Activated T-cell treated with anti-CD3 and anti-CD28 coated beads, Interleukin-2, amount 50 U/mL, for 4 hours (primary cell): ENCODE results near the gene SNED1. TPM values are rescaled to one million over a fixed set of nuclear protein-coding genes. Genes with fewer than 3 reads are reported as not detected.

Experiments
- ATAC-seq, 2 donors: fragments of 200-7000 bp; cut with Tn5 transposase; one replicate each; pipeline ENCODE4 v1.10.0; 2021
- DNase-seq: peaks from one replicate; pipeline ENCODE4 v3.0.0-alpha.2; 2020
- H3K27me3 Mint-ChIP-seq: one replicate; pipeline ENCODE4 v1.8.0; 2021; ENCODE audit warnings: low read depth, mixed read lengths
- H3K36me3 Mint-ChIP-seq: one replicate; pipeline ENCODE4 v1.8.0; 2022; ENCODE audit warnings: mixed read lengths; ENCODE audit not compliant: insufficient read depth
- H3K4me1 Mint-ChIP-seq: one replicate; pipeline ENCODE4 v1.8.0; 2021; ENCODE audit warnings: low read depth, mixed read lengths
- H3K4me3 Mint-ChIP-seq: one replicate; pipeline ENCODE4 v1.8.0; 2021; ENCODE audit warnings: mild to moderate bottlenecking, moderate library complexity, mixed read lengths
- H3K9me3 Mint-ChIP-seq: one replicate; pipeline ENCODE4 v1.8.0; 2021; ENCODE audit warnings: mixed read lengths
- total RNA-seq, 3 donors: library from RNA; stranded (reverse); gene quantifications; one replicate each; pipeline ENCODE4 v1.2.1, GENCODE V29; 2021

SNED1 gene
- total RNA-seq, 3 donors from 2014 or later, result 0.53 to 2.1 (median 1.3) TPM

DNA sequence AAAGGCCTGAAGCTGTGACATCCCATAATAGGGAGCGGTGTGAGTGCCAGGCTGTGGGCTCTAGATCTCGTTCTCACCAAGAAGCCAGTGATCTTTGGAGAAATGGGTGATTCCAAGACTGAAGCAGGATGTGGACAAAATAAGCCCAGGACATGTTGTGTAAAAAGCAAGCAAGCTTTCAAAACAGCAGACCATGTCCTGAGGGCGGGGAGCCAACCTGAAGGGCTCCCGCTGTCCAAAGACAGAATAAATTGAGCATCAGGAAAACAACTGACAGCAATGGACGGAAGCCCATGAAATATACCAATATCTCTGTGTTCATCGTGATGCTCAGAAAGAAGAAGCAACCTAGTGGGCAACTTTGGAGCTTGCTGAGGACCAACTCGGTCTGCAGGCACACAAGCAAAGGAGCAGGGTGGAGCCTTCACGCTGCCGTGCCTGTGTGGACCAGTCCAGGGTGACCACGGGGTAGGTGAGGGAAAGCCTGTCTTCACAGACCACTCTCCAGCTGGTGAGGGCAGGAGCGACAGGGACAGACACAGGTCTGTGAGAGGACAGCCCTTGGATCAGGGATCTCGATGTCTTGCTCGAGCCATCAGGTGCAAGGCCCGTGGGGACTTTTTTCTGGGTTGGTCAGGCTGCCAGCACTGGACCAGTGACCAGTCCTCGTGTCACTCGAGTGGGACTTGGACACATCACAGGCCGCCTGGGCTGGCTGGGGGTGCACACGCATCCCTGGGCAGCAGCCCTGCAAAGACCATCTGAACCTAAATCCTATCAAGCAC, 82.2 kb downstream of the SNED1 start:
- Mint-ChIP-seq H3K36me3 (peaks cover 19% of the 10 kb centered on the region), H3K4me1 (peaks cover 6% of the 10 kb centered on the region), H3K27me3 (no peaks in the 10 kb centered on the region), H3K9me3 (peaks cover 7% of the 10 kb centered on the region), H3K4me3 (no peak overlapping the region)
- DNase-seq (no peak), ATAC-seq (no peak)

DNA sequence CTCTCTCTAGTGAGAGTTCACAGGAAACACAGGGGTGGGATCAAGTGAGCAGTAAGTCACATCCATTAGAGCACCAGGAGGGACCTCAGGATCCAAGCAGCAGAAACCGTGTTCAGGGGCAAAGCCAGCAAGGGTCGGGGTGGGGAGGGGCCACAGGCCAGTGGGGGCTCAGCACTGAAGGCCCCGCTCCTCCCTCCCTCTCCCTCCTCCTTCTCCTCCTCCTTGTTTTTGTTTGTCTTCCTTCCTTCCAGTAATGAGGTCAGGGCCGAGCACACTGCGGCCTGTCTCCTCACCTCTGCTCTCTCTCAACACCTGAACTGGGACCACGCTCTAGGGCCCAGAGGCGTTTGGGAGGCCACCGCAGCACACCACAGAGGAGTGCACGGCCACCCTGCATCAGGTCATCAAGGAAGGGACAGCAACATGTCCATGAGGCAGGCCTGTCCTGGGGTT, 82.8 kb downstream of the SNED1 start:
- Mint-ChIP-seq H3K9me3 (peaks cover 8% of the 10 kb centered on the region), H3K27me3 (no peaks in the 10 kb centered on the region), H3K4me1 (peaks cover 6% of the 10 kb centered on the region), H3K4me3 (no peak overlapping the region), H3K36me3 (peaks cover 20% of the 10 kb centered on the region)
- ATAC-seq (no peak), DNase-seq (no peak)

DNA sequence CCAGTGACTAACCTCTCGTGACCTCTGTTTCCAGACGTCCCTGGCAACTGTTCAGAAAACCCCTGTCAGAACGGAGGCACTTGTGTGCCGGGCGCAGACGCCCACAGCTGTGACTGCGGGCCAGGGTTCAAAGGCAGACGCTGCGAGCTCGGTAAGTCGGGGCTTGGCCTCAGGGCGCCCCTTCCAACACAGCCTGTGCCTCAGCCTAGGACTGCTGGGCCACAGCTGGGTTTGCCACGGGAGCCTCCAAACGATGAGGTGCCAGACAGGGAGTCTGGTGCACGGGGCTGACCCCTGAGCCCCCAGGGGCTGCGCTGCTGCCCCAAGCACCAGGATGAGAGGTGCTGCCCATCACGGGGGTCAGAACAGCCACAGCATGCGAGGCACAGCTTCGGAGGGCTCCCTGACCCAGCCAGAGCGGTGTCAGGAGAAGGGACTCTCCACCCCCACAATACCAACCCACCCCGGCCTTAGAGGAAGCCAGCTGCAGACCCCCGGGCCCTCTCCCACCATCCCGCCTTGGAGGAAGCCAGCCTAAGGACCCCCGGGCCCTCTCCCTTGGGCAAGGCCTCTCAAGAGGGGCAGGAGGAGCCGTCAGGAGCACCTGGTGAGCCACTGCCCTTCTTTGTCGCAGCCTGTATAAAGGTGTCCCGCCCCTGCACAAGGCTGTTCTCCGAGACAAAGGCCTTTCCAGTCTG, 83.4 kb downstream of the SNED1 start:
- H3K4me3 Mint-ChIP-seq, result no peak overlapping the region
- peaks cover 6% of the 10 kb centered on the region for H3K4me1 Mint-ChIP-seq
- peaks cover 8% of the 10 kb centered on the region for H3K9me3 Mint-ChIP-seq
- no peaks in the 10 kb centered on the region for H3K27me3 Mint-ChIP-seq
- DNase-seq (no peak), ATAC-seq (no peak)
- H3K36me3 Mint-ChIP-seq, result peaks cover 26% of the 10 kb centered on the region

DNA sequence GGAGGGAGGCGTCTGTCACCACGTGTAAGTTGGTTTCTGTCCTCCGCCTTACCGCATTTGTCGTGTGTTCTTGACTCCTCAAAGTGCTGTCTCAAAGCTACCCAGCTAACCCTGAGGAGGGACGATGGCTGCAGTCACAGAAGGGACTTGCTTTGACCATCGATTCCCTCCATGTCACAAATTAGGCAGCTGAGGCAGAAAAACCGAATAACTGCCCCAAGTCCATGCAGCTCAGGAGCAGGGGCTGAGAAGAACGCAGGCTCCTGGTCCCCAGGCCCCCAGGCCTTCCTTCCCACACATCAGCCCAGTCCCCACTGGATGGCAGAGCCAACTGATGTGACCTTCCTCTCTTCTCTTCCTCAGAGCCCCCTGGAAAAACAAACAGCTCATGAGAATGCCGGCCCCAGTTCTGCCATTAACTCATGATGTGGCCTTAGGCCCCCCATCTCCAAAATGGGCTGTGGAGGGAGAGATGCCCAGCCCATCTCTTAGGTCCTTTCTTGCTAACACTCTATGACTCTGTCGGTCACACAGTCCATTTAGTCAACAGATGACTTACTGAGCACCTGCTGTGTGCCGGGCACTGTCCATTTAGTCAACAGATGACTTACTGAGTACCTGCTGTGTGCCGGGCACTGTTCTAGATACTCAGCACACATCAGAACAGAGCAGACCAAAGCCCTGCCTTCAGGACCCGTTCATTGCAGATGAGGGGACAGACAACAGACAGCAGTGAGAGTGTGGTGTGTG, 84.1 kb downstream of the SNED1 start:
- H3K4me3 Mint-ChIP-seq, result no peak overlapping the region

DNA sequence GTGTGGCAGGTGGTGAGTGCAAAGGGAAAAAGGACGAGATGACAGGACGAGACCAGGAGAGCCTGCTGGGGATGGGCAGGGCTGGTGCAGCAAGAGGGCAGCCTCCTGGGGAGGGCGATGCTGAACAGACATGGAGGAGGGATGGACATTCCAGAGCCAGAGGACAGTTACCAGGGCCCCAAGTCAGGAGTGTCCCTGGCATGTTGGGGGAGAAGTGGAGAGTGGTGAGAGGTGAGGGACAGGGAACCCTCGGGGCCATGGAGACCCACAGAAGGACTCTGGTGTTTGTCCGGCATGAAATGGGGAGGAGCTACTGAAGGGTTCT, 84.6 kb downstream of the SNED1 start:
- DNase-seq, result no peak
- ATAC-seq, result no peak
- peaks cover 8% of the 10 kb centered on the region for H3K9me3 Mint-ChIP-seq

More for the DNA sequence above, 84.1 kb downstream of the SNED1 start:
- Mint-ChIP-seq H3K9me3 (peaks cover 8% of the 10 kb centered on the region), H3K4me1 (peaks cover 3% of the 10 kb centered on the region), H3K36me3 (peaks cover 32% of the 10 kb centered on the region), H3K27me3 (no peaks in the 10 kb centered on the region)
- DNase-seq, result no peak
- ATAC-seq, result peak in 1 of 2 donors; percentile 12

DNA sequence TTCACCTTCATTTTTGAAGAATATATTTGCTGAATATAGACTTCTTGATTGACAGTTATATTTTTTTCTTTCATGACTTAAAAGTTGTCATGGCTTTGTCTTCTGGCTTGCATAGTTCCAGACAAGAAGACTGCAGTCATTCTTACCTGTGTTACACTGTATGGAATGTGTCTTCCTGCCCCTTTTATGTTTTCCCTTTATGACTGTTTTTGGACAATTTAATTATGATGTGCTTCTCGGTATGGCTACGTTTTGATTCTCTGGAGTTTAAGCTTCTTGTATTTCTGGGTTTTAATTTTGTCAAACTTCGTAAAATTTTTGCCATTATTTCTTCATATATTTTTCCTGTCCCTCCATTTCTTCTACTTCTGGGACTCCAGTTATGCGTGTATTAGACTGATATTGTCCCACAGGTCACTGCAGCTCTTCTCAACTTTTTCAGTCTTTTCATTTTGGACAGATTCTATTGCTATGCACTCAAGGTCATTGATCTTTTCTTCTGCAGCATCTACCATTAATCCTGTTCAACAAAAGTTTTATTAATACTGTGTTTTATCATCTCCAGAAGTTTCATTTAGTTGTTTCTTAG, 86.5 kb downstream of the SNED1 start:
- Mint-ChIP-seq H3K27me3 (no peaks in the 10 kb centered on the region), H3K9me3 (peaks cover 8% of the 10 kb centered on the region), H3K4me1 (peaks cover 5% of the 10 kb centered on the region), H3K4me3 (no peak overlapping the region), H3K36me3 (peaks cover 48% of the 10 kb centered on the region)
- ATAC-seq (no peak), DNase-seq (no peak)

More for the DNA sequence above, 84.6 kb downstream of the SNED1 start:
- Mint-ChIP-seq H3K4me3 (no peak overlapping the region), H3K27me3 (no peaks in the 10 kb centered on the region), H3K36me3 (peaks cover 37% of the 10 kb centered on the region), H3K4me1 (peaks cover 2% of the 10 kb centered on the region)

DNA sequence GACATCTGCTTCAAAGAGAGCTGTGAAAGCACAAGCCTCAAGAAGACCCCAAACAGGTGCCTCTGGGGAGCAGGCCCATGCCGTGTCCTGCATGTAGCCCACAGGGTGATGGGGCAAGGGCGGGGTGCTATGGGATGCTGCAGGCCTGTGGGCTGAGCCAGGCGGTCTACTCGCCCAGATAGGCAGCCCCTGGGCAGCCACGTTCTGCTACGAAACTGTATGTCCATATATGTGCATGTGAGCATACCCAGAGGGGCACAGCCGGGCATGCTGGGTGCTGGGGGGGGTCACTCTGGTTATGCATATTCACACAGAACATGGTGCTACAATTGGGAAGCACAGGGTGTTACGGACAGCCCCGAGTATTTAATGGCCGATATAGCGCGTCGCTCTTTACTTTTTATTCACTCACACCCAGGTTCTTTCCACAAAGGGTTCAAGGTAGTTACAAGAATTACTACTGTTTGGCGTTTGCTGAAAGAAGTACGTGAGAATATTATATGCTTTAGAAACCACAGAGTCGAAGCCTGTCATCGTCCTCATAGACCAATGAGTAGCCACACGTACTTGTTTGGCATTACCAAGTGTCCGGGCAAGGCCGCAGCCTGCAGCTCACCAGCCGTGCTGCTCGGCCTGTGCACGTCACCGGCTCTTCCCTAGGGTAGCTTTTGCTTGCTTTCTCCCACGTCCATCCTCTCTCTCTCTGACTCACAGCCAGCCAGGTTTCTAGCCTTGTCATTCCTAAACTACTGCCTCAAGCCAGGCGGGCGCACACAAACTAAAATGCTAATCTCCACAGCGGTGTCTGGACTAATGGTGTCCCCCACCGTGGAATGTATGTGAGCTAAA, 89.2 kb downstream of the SNED1 start:
- peaks cover 7% of the 10 kb centered on the region for H3K4me1 Mint-ChIP-seq
- H3K27me3 Mint-ChIP-seq, result no peaks in the 10 kb centered on the region
- H3K9me3 Mint-ChIP-seq, result peaks cover 8% of the 10 kb centered on the region
- peaks cover 49% of the 10 kb centered on the region for H3K36me3 Mint-ChIP-seq
- ATAC-seq (no peak), DNase-seq (no peak)
- peak overlapping the region; percentile 19 for H3K4me3 Mint-ChIP-seq

DNA sequence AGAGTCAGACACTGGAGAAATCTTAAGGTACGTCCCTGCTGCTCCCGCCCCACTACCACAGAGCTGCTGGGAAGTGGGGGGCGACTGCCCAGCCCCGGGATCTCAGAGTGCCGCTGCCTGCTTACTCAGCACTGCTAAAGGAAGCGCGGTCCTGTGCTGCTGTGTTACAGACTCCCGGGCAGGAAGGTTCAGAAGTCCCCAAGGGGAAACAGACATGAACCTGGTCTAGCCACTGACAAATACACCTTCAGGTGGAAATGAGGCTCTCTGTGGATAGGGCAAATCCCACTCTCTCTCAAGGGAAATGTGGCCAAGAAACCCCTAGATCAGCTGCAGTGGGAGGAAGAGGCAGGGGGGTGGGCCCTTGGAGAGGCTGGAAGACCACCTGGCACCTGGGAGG, 90.0 kb downstream of the SNED1 start:
- Mint-ChIP-seq H3K36me3 (peaks cover 45% of the 10 kb centered on the region), H3K9me3 (peaks cover 8% of the 10 kb centered on the region), H3K27me3 (no peaks in the 10 kb centered on the region), H3K4me3 (peak overlapping the region; percentile 19), H3K4me1 (peaks cover 7% of the 10 kb centered on the region)
- no peak for ATAC-seq
- DNase-seq, result no peak

DNA sequence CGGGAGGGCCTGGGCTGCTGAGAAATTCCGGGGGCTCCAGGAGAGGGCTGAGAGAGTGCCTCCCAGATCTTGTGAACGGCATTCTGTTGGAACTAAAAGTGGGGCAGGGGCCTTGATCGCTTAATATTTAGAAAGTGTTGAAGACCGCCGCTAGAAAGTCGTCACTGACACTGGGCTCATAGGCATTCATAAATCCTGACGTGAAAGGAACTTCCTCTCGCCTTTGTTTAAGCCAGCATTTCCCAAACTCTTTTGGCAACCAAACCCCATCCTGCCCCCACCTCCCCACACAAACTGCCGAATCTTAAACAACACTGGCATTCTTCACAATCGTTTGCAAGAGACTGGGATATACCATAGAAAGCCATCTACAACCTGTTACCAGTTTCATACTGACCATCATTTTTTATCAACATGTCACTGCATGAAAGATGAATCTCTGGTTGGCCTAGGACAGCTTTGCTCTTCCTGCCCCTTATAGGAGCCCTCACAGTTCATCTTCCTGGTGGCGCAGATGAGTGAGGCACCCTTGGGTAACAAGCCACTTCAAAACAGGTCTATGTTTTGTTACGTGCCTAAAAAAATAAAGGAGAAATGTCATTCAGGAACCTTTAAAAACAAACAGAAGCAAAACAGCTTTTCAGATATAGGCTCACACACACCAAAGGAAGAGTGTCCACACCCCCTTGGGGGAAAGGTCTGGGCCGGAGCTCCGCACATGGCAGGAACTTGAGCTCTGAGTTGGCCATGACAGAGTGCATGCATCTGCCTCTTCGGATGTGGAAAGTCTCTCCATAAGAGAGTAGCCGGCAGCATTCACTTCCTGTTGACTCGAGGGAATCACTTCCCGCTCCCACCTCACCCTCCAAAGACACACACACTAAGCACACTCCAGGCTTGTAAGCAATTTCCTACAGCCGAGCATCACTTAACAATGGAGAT, 90.6 kb downstream of the SNED1 start:
- ATAC-seq, result peak in 1 of 2 donors; percentile 23
- H3K9me3 Mint-ChIP-seq, result peaks cover 8% of the 10 kb centered on the region
- H3K4me3 Mint-ChIP-seq, result no peak overlapping the region
- H3K36me3 Mint-ChIP-seq, result peaks cover 45% of the 10 kb centered on the region
- DNase-seq, result no peak
- peaks cover 7% of the 10 kb centered on the region for H3K4me1 Mint-ChIP-seq
- H3K27me3 Mint-ChIP-seq, result no peaks in the 10 kb centered on the region

DNA sequence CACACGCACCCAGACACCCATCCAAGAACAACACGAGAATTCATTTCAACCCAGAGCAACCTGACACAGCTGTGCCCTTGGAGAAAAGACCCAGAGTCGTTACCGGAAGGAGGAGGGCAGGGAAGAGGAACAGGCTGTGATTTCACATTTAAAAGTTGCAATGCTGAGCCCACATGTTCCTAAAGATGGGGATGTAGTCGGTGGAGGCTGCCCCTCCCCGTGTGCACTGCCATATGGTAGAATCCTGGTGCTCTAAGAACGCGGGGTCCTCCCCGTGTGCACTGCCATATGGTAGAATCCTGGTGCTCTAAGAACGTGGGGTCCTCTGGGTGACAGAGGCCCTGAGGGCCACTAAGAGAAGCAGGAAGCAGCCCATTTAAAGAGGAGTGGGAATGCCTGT, 92.8 kb downstream of the SNED1 start:
- peaks cover 43% of the 10 kb centered on the region for H3K36me3 Mint-ChIP-seq
- no peak for DNase-seq

DNA sequence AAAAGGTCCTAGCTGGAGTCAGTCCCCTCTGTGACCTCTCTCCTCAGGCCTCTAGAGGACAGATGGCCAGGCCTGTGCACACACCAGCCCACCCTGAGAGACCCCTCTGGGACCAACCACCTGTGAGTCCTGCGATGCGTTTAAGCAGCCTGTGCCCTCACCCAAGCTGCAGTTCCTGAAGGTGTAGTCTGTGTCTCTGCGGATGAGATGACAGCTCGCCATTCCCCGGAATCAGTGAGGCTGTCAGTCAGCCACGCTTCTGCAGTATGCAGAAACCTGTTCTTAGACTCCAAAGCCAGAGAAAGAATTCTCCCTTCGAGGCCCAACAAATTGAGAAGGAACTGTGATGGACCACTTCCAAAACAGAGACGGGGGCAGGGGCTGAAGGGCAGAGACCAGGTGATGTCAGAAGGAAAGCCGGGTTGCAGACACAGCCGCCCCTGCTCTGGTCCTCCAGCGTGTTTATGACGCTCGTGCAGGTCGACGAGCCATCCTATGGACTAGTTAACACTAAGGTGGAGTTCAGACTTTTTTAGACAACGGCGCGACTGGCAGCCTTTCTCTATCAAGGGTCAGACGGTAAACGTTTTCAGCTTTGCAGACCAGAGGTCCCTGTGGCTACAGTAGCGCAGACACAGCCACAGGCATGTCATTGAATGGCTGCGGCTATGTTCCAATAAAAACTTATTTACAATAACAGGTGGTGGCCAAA, 93.5 kb downstream of the SNED1 start:
- no peak for DNase-seq
- Mint-ChIP-seq H3K4me3 (no peak overlapping the region), H3K36me3 (peaks cover 41% of the 10 kb centered on the region), H3K9me3 (no peaks in the 10 kb centered on the region), H3K27me3 (no peaks in the 10 kb centered on the region), H3K4me1 (peaks cover 32% of the 10 kb centered on the region)
- ATAC-seq, result no peak

More for the DNA sequence above, 92.8 kb downstream of the SNED1 start:
- ATAC-seq, result no peak
- H3K4me3 Mint-ChIP-seq, result no peak overlapping the region
- H3K4me1 Mint-ChIP-seq, result peaks cover 25% of the 10 kb centered on the region
- H3K27me3 Mint-ChIP-seq, result no peaks in the 10 kb centered on the region
- H3K9me3 Mint-ChIP-seq, result no peaks in the 10 kb centered on the region

DNA sequence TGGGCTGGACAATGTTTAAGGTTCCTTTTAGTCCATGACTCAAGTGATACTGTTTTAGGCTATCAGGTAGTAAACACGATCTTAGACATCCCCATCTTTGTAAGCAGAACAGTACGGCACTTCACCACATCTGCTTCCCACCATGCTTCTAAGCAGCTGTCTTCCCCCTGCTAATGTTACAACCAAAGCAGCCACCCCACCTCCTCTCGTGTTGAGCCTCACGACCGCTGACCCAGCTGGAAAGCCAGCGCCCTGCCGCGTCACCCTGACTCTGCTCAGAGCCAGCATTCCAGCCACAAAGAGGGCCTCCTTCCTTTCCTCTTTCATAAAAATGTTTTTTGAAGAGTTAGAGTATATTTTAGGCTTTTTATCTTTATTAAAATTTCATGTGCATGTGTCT, 94.3 kb downstream of the SNED1 start:
- peaks cover 40% of the 10 kb centered on the region for H3K4me1 Mint-ChIP-seq

More for the DNA sequence above, 94.3 kb downstream of the SNED1 start:
- DNase-seq, result no peak
- Mint-ChIP-seq H3K4me3 (no peak overlapping the region), H3K9me3 (no peaks in the 10 kb centered on the region), H3K36me3 (peaks cover 42% of the 10 kb centered on the region), H3K27me3 (no peaks in the 10 kb centered on the region)
- ATAC-seq, result no peak
